Measurements from ENCODE around the gene RAB3B.

DNA sequence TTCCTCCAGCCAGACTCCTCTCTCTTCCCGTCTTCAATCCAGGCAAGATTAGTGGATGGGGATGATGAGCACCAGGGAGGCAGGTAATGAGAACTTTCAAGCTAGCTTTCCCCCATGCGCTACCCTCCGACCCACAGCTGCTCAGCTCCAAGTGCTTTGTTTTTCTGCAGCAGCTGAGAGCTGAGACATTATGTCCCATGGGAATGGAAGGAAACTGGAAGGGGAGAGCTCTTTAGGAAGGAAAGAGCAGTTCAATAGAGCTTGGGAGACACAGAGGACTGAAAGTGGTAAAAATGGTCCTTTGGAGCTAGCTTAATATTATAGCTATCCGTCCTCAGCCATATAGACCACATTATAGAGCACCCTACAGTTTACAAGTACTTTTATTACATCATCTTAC, 39.8 kb downstream of the RAB3B start:
- TF ChIP-seq POLR2AphosphoS5 (IDR thresholded peaks at IDR 0.05; ENCODE audit: borderline replicate concordance, low read depth, low read length) (no peak), EZH2 (IDR thresholded peaks at IDR 0.05) (no peak)

Measured in SK-N-MC (cell line).